ENCODE results near the gene ZXDB. TPM values are rescaled to one million over a fixed set of nuclear protein-coding genes. Genes with fewer than 3 reads are reported as not detected.
"Not testable (repeated sequence)": the region's sequence is repeated elsewhere in the genome, so short reads cannot be mapped to it uniquely, and the experiment has no call there.

The ZXDB gene
- total RNA-seq (2021; ENCODE audit: unreplicated experiment) (7.2 TPM), Bru-seq, nascent RNA (percentile 83 among the genes with signal in this experiment), BruChase-seq, experiment 1, labeled RNA remaining after a 6-hour chase (percentile 94 among the genes with signal in this experiment), BruChase-seq, experiment 2, labeled RNA remaining after a 2-hour chase (percentile 98 among the genes with signal in this experiment)
- 3.5 and 3.6 TPM in 2 replicates for polyA plus RNA-seq (2012)
- long read RNA-seq, full-length matches to known transcripts = 2 of 2 reads
- long read RNA-seq, partial matches to known transcripts = 0 of 2 reads
- long read RNA-seq, other reads (novel, unspliced or antisense) = 0 of 2 reads

DNA sequence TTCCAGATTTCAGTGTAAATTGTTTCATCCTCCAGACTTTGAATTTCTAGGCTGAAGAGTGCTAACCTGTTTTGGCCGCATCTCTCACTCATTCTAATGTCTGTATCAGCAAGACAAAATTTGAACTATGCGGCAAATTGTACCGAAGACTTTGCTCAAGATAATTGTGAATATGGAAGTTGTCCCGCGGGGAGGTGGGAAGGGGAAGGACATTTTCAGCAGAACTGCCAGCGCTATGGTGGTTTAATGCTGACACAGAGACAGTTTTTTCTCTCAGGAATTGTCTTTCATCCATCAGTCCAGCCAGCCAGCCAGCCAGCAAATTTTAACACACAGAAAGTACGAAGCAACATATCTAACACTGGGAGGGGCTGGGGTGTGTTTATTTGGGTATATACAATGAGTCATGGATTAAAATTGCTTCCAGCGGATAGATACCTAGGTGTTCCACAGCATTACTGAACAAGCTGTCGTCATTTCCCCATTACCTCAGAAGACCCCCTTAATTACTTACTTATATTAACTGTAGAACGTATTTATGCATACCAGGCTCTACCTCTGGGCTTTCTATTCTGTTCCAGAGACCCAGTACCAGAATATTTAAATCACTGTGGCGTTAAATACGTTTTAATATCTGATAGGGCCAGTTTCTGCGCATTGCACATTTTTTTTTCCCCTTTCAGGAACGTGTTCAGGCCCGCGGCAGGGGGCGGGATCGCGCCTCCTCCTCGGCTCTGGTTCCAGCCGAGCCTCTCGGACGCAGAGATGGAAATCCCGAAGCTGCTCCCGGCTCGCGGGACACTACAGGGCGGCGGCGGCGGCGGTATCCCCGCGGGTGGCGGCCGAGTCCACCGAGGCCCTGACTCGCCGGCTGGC lies at the start of gene ZXDB:
Gene ZXDB (plus strand): TSS at position 728 of the 876 bp plus-strand sequence. CDS start 38 bp downstream, at position 766.
- peaks cover 5 to 19% of the 10 kb centered on the region in 2 experiments for H3K4me1 ChIP-seq (ENCODE audit: control insufficient read depth in 1 of 2, insufficient read depth in 2 of 2, low read length in 2 of 2)
- BruUV-seq (replicated peaks) = TSS peak; percentile 90
- H3K36me3 ChIP-seq (ENCODE audit: control insufficient read depth in 1 of 2, insufficient read depth in 2 of 2, low read length in 2 of 2); H3K27me3 ChIP-seq (ENCODE audit: insufficient read depth, low read length); H3K9me3 ChIP-seq (ENCODE audit: control insufficient read depth in 1 of 2, insufficient read depth in 1 of 2, low read depth in 1 of 2, low read length in 2 of 2); CTCF ChIA-PET; POLR2A ChIA-PET; DNase-seq (ENCODE audit: low read depth, low spot score); RAD21 ChIA-PET (ENCODE audit: low non-redundant PET in 1 of 2, low total read pairs in 2 of 2, uncharacterized antibody in 2 of 2, unreplicated experiment in 2 of 2); H2AFZ ChIP-seq (ENCODE audit: low read depth, low read length, poor library complexity, severe bottlenecking); H4K20me1 ChIP-seq (ENCODE audit: insufficient read depth); H3K9me2 ChIP-seq (ENCODE audit: insufficient read depth): not testable (repeated sequence)
- H3K9ac ChIP-seq (ENCODE audit: low read length) = peak within 1 kb of the TSS; percentile 63
- peak; percentile 65 for ATAC-seq
- H3K4me2 ChIP-seq (ENCODE audit: low read length) = peak within 1 kb of the TSS; percentile 74
- H3K4me3 ChIP-seq (replicated peaks in 1 of 2; ENCODE audit: low read depth in 1 of 2, low read length in 2 of 2) = peak within 1 kb of the TSS; percentile 41 to 55
- H3K79me2 ChIP-seq (ENCODE audit: insufficient read depth, low read length) = peaks cover 24% of the 10 kb centered on the region
- intact Hi-C loops (cut with micrococcal nuclease) = loop anchor here (5.0 kb wide), 1 partner anchor 316 kb away; no protein-coding TSS in a partner anchor
- H3K27ac ChIP-seq (ENCODE audit: low read depth, low read length) = peak within 1 kb of the TSS; percentile 67

DNA sequence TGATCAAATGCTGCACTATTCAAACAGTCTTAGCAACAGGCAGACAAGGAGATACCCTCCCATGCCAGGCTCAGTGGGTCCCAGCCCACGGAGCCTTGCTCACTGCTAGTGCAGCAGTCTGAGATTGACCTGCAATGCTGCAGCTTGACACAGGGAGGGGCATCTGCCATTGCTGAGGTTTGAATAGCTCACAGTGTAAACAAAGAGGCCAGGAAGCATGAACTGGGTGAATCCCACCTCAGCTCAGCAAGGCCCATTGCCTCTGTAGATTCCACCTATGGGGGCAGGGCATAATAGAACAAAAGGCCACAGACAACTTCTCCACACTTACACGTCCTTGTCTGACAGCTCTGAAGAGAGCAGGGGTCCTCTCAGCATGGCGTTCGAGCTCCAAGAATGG lies 26.6 kb upstream of the ZXDB start:
- no peaks in the 10 kb centered on the region for H3K4me1 ChIP-seq (ENCODE audit: control insufficient read depth in 1 of 2, insufficient read depth in 2 of 2, low read length in 2 of 2)
- TF ChIP-seq JUND (IDR thresholded peaks at IDR 0.05) (no peak), EZH2 (IDR thresholded peaks at IDR 0.05) (no peak), EGR1 (IDR thresholded peaks at IDR 0.05; ENCODE audit: low read depth) (no peak), ZFX (IDR thresholded peaks at IDR 0.05) (no peak), ELF1 (IDR thresholded peaks at IDR 0.05; ENCODE audit: borderline replicate concordance, low read depth) (no peak), TCF7L2 (IDR thresholded peaks at IDR 0.05; ENCODE audit: borderline replicate concordance, extremely low read depth, insufficient read depth, insufficient read length) (no peak), POLR2AphosphoS5 (IDR thresholded peaks at IDR 0.05; ENCODE audit: low read depth, low read length) (no peak), POLR2A (IDR thresholded peaks at IDR 0.05; ENCODE audit: borderline replicate concordance, extremely low read depth, insufficient read depth, insufficient read length) (no peak)
- TF ChIP-seq, protein P1, sequence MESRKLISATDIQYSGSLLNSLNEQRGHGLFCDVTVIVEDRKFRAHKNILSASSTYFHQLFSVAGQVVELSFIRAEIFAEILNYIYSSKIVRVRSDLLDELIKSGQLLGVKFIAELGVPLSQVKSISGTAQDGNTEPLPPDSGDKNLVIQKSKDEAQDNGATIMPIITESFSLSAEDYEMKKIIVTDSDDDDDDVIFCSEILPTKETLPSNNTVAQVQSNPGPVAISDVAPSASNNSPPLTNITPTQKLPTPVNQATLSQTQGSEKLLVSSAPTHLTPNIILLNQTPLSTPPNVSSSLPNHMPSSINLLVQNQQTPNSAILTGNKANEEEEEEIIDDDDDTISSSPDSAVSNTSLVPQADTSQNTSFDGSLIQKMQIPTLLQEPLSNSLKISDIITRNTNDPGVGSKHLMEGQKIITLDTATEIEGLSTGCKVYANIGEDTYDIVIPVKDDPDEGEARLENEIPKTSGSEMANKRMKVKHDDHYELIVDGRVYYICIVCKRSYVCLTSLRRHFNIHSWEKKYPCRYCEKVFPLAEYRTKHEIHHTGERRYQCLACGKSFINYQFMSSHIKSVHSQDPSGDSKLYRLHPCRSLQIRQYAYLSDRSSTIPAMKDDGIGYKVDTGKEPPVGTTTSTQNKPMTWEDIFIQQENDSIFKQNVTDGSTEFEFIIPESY (IDR thresholded peaks at IDR 0.05; ENCODE audit: extremely low read depth, insufficient replicate concordance, low read length) = no peak
- TF ChIP-seq, protein P2, sequence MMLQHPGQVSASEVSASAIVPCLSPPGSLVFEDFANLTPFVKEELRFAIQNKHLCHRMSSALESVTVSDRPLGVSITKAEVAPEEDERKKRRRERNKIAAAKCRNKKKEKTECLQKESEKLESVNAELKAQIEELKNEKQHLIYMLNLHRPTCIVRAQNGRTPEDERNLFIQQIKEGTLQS (IDR thresholded peaks at IDR 0.05) = no peak
- no peaks in the 10 kb centered on the region for H3K79me2 ChIP-seq (ENCODE audit: insufficient read depth, low read length)
- BruUV-seq (replicated peaks) = no TSS peak
- no peaks in the 10 kb centered on the region for H3K36me3 ChIP-seq (ENCODE audit: control insufficient read depth in 1 of 2, insufficient read depth in 2 of 2, low read length in 2 of 2)
- CTCF ChIA-PET = no interaction called here
- H3K4me2 ChIP-seq (ENCODE audit: low read length) = no peak overlapping the region
- no peak overlapping the region for H3K9ac ChIP-seq (ENCODE audit: low read length)
- no peaks in the 10 kb centered on the region for H4K20me1 ChIP-seq (ENCODE audit: insufficient read depth)
- POLR2A ChIA-PET = no interaction called here
- H3K9me2 ChIP-seq (ENCODE audit: insufficient read depth) = no peaks in the 10 kb centered on the region
- DNase-seq (ENCODE audit: low read depth, low spot score) = no peak
- no peak overlapping the region for H3K27ac ChIP-seq (ENCODE audit: low read depth, low read length)
- intact Hi-C loops (cut with micrococcal nuclease) = no loop called here
- H3K9me3 ChIP-seq (ENCODE audit: control insufficient read depth in 1 of 2, insufficient read depth in 1 of 2, low read depth in 1 of 2, low read length in 2 of 2) = no peaks in the 10 kb centered on the region
- no peak for ATAC-seq
- H3K27me3 ChIP-seq (ENCODE audit: insufficient read depth, low read length) = no peaks in the 10 kb centered on the region
- no peak overlapping the region for H3K4me3 ChIP-seq (replicated peaks in 1 of 2; ENCODE audit: low read depth in 1 of 2, low read length in 2 of 2)
- RAD21 ChIA-PET (ENCODE audit: low non-redundant PET in 1 of 2, low total read pairs in 2 of 2, uncharacterized antibody in 2 of 2, unreplicated experiment in 2 of 2) = no interaction called here
- no peak overlapping the region for H2AFZ ChIP-seq (ENCODE audit: low read depth, low read length, poor library complexity, severe bottlenecking)
